T-helper 1 cell treated with Interleukin-12 subunit alpha and Interleukin-12 subunit beta and Interleukin-4 antibody, amounts not matched to agents 30 ng/mL and 1 ng/mL, for 36 hours (primary cell): ENCODE data around the gene MTM1. TPM values are rescaled to one million over a fixed set of nuclear protein-coding genes. Genes with fewer than 3 reads are reported as not detected.

Experiments used
- intact Hi-C: fragments of 100-400 bp; cut with micrococcal nuclease; formaldehyde crosslinking; loops from one replicate; pipeline ENCODE4 v1.15.1; 2024
- total RNA-seq: library from RNA; stranded (reverse); gene quantifications from 2 replicates; pipeline ENCODE4 v1.2.3, GENCODE V29; 2022

Gene MTM1
- 35.4 and 43.0 TPM in 2 replicates for total RNA-seq

DNA sequence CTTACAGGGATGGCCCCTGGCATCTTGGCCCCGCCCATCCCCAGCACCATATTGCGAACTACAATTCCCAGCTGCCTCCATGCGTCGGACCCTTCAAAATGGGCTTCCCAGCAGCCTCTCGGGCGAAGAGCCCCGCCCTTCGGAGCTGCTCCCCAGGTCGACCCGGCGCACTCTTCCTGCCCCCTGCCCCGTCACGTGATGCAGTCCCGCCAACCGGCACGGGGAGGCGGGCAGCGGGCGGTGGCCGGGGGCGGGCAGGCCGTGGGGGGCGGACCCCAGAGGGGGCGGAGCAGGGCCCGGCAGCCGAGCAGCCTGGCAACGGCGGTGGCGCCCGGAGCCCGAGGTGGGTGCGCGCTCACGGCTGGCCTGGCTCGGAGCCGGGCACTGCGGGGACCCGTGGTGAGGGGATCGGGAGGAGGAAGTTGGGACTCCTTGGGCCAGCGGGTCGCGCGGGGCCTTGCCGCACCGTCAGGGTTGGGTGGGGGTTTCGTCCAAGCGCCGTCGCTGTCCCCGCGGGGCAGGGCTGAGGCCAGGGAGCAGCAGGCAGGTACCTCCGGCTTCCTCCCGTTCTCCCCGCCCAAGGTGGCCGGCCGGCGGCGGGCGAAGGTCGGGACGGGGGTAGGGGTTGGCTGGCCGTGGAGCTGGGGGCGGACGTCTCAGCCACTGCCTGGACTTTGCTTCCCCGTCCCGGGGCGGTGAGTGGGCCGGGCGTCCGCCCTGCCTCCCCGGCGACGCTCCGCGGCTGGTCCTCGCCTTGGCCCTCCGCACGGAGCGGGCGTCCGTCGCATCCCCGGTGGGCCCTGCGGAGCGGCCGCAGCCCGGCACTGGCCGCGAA is at the start of gene MTM1:
Gene MTM1 (plus strand): TSS at position 302 of the 835 bp plus-strand sequence. CDS start 23,994 bp downstream, outside the sequence.
- intact Hi-C loops, result loop anchor here (1.0 to 2.0 kb wide), 5 partner anchors 22 to 630 kb away; partner anchors contain the start of genes EOLA2 and MAMLD1

DNA sequence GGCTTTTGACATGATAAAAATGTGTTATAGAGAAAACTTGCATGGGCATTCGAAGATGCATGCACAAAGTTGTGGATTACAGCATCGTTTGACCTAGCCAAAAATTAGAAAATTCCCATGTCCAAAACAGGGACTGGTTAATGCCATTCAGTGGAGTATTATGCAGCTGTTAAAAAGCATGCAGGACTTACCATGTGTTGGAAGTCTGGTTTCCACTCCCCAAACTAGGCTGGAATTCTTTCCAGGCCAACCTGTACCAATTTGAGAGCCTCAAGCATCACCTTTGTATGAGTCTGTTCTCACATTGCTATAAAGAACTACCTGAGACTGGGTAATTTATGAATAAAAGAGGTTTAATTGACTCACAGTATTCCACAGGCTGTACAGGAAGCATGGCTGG is 45.9 kb upstream of the MTM1 start:
- intact Hi-C loops, result no loop called here

DNA sequence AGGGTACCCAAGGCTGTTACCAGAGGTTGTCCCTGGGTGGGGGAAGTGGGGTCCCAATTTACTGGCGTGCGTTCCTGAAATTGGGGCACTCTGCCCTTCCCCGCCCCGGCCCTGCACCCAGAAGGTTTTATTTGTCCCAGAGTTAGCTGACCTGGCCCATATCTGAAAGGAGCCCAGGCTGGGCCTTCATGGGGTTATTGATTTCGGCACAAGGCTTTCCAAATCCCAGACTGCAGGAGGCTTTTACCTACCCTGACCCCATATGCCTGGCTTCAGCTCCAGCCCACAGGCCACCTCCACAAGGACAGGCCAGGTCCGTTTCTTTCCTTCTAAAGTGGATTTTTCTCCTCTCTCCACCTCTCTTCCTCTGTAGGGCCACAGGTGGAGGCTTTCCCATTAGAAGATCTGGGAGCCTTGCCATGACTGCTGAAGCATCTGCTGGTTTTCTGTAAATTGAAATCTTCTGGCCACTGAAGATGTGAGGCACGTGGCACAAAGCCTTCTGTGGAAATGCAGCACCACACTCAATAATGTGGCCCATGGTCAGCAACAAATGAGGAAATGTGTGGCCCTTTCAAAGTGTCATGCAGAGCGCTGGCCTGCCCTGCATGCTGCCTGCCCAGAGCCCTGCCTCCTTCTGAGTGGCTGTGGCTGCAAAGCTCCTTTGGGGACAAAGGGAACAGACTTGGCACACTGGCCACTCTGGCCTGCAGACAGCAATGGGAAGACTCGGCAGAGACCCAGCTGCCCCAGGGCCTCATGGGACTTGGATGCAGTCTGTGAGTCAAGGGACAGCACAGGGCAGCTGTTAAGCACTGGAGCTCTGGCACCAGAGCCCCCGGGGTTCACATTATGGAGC is 43.1 kb upstream of the MTM1 start:
- intact Hi-C loops, result no loop called here

DNA sequence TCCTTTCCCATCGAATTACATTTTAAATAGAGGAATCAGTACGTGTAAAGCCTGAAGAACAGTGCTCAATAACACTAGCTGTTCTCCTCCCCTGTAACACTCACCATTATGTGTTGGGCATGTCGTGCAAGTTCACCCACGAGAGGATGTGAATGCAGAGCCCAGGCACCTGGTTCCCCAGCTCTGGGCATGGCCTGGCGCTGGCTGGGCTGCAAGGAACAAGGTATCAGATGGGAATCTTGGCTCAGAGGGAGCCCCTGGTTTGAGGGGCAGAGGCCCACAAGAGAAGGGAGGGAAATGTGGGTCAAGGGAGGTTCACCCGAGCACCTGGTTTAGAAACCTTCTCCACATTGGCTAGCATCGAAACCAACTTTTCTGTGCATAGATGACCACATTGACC is 41.7 kb upstream of the MTM1 start:
- intact Hi-C loops, result no loop called here

DNA sequence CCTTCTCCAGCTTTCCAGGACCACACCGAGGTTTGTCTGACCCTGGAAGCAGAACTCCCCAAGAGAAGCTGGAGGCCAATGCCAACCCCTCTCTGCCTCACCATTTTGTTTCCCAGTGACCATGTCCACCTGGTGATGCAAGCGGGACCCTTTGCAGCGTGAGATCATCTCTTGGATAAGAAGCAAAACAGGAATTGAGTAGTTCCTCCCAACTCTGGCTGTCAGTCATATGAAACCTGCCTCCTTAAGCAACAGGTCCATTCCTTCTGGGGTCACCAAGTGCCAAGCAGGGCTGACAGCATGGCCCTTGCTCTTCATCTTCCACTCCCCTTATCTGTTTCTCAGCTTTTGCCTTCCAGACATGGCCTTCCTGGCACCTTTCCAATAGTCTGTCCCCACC is 41.3 kb upstream of the MTM1 start:
- intact Hi-C loops, result no loop called here

DNA sequence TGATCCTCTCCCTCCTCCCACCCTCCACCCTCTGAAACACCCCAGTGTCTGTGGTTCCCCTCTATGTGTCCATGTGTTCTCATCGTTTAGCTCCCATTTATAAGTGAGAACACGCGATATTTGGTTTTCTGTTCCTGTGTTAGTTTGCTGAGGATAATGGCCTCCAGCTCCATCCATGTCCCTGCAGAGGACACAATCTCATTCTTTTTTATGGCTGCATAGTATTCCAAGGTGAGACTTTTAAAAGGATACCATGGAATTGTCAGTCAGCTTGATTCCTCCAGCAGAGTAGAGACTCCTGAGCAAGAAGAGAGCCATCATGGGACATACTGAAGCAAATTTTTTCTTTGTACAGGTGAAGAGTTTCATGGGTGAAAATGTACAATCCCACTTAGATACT is 38.8 kb upstream of the MTM1 start:
- intact Hi-C loops, result no loop called here

DNA sequence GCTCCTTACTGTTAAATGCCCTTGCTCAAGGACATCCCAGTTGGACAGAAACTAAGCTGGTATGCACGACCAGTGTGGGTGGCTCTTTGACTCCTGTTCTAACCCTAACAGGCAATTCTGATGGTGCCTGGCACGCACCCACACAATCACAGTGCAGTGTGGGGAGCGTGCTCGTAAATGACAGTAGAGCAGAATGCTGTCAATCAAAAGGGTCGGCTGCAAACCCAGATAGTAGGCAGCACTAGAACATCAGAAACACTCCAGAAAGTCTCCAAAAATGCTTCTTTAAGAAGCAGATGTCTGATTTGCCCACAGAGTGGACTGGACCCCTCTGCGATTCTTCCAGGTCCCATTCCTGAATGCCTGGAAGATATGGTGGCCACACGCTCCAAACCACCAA is 37.6 kb upstream of the MTM1 start:
- intact Hi-C loops, result no loop called here

DNA sequence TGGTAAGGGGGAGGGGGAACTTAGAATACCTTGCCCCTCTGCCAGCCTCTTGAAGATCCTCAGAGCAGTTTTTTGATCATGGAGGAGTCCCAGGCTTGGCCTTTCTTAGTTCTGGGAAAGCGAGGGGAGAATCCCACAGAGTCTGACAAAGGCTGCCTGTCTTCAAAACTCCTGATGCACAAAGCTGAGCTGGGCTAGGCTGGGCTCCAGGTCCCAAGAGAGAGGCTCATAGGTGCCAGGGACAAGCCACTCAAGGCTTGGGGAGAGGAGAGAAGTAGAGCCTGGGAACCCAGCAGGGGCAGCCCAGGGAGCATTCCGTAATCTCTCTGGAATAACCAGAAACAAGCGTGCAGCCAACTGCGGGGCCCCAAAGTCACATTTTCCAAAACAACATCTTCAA is 37.0 kb upstream of the MTM1 start:
- intact Hi-C loops, result no loop called here

DNA sequence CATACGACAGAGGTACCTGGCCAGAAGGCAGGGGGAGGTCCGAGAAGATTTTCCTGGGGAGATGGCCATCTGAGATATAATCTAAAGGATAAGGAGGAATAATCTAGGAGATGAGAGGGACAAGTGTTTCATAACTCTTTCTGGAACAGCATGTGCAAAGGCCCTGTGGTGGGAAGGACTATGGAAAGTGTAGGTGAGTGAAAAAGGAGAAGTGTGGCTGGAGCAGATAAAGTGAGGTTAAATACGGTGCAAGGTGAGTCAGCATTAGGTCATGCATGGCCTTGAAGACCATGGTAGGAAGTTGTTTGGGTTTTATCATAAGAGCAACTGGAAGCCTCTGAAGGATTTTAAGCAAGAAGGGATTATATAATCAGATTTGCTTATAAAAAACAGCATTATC is 34.6 kb upstream of the MTM1 start:
- intact Hi-C loops, result no loop called here

DNA sequence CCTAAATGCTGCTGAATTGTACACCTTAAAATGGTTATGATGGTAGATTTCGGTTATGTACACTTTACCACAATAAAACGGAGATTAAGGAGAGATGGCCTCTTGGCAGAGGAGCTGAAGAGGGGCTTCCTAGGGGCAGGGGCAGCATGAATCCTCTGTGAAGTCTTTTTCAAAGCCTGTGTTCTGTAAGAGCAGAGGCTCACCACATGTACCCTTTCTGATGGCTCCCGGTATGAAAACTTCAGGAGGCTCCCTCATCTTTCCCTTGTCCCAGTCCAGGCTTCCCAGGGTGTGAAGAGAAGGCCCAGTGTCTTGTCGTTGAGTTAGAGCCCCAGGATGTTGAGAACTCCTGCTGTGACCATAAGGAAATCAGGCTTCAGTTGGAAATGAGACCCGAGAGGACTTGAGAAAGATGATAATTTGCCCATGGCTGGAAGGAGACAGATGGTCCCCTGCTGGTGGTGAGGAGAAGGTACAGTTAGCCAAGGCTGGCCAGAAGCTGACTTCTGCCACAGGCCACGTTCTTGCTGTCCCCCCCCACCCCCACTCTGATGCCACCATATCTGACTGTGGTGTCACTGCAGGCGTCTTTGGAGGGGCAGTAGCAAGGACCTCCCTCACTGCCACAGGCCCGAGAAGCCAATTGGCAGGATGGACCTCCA is 31.8 kb upstream of the MTM1 start:
- intact Hi-C loops, result no loop called here

DNA sequence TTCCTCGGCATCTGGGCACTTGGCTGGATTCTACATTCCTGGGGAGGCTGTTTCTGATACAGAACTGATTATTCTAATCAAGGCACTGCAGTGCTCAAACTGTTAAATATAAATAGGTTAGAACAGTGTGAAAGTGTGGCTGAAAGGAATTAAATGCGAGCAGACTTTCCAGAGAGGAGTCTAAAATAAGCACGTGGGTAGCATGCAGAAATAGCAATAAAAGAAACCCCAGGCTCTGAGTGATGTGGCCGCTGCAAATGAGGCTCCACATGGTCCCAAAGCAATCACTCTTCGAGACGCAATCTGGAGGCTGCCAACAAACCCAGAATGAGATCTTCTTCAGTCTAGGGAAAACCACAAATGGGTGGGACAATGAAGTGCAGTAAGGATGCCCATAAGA is 30.6 kb upstream of the MTM1 start:
- intact Hi-C loops, result no loop called here

DNA sequence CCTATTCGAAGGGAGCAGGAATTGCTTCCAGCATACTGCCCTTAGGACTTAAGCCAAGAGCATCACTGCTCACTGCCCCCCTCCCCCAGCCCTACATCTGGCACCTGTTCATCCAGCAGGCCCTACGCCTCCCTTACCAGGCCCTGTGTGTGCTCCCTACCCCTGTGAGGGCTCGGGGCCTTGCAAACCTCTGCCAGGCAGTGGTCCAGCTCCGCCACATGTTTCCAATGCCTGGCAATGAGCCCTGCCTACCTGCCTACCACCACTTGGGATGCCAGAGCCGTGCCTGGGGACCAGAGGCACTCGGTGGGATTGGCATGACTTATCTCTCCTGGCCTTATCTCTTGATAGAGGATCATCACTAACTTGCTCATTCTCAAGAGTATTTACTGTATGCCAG is 27.5 kb upstream of the MTM1 start:
- intact Hi-C loops, result loop anchor here (10.0 kb wide), 1 partner anchor 94 kb away; no protein-coding TSS in a partner anchor

DNA sequence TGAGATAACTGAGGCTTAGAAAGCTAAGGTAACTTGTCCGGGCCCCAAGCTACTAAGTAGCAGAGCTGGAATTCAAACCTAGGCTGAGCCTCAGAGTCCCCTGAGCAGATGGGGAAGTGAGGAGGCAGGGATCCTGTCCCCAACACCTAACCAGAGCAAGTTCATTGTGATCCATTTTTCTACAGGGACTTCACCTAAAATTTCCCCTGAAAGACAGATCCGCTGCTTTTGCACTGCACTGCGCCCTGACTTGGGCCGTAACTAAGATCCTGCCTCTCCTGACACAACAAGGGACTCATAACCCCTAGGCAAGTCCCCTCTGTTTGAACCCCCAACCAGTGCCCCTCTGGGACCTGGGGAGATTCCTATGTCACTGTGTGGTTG is 25.6 kb upstream of the MTM1 start:
- intact Hi-C loops, result loop anchor here (10.0 kb wide), 1 partner anchor 92 kb away; no protein-coding TSS in a partner anchor

DNA sequence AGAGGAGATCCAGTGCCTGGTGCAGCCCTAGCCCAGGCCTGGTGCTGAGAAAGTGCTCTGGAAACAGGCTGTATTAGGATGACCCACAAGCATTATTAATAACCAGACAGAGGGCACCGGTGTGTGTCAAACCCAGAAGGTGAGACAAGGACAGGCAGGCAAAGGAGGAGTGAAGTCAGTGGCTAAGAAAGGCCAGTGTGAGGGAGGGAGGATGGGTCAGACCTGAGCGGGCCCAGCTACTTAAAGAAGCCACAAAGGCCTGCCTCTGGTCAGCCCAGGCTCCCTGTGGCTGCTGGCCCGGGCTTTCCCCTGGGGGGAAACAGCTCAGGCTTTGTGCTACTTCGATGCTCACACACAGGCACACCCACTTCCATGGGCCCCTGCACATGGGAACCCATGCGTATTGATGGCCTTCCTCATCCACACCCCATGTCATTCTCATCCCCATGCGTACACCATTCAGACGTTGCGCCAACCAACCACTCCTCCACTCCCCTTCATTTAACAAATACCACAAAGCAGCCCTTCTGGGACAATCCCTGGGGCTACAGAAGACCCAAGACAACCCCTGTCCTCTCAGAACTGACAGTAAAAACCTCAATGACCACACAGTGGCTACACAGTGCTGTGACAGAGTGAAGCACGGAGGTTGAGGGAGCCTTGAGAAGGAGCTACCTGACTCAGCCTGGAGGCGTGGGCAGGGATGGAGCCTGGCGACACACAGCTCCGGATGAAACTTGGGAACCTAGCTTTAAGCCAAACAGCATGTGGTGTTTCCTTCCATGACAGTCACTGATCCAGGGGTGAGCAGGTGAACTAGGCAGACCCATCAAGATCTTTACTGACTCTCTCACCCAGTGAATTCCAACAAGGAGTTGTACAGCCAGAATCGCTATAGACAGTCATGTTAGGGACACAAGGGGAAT is 24.9 kb upstream of the MTM1 start:
- intact Hi-C loops, result loop anchor here (10.0 kb wide), 1 partner anchor 91 kb away; no protein-coding TSS in a partner anchor

DNA sequence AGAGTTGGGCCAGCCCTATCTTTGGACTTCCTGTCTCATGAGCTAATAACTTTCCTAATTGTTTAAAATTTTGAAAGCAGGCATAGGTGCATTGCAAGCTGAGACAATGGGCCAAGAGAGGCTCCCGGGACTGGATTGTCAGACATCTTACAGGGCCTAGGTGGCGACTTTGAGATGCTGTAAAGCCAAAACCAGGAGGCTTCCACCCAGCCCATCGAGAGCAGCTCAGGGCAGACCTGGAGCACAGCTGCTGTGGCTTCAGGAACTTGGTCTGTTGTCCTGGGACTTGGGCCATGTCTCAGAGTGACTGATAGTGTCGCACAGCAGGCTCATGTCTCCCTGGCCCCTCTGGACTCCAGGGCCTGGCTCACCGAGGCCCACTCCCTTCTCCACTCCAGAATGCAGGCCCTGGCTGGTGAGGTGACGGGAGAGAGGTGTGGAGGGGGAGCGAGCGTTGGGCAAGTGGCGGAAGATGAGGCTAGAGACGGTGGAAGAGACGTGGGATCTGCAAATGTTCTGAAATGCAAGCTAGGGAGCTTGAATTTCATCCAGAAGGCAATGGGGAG is 24.1 kb upstream of the MTM1 start:
- intact Hi-C loops, result loop anchor here (10.0 kb wide), 1 partner anchor 90 kb away; no protein-coding TSS in a partner anchor

DNA sequence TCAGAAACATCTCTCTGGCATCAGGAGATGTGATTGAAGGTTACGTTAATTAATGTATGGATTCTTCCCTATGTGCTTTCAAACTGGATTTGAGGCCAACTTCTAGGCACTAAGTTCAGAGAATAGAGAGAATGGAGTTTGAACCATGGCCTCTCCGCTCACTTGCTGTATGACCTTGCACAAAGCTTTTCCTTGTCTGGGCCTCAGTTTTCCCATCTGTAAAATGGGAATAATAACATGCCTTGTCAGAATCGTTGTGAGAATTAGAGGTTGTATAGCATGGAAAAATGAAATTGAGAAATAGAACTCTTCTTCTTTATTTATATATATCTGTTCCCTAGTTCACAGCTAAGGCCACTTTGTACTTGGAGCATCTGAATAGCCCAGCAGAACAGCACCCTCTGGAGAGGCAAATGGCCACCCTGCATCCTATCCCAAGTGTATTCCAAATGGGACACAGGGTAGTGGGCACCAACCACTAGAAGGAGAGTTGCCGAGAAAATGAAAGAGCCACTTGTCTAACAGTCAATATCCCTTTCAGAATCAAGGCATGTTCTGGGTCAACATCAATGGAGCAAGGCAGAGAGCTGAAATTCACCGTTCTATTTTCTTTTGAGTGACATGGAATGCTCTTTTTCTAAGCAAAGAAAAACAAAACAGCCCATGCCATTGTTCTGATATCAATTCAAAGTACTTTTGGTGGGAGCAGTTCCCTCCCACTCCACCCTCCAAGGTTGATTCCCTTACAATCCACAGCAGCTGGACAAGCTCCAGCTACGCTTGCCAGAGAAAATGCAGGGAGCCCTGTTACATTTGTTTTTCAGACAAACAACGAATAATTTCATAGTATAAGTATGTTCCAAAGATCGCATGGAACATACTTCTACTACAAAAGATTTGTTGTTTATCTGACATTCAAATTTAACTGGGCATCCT is 23.3 kb upstream of the MTM1 start:
- intact Hi-C loops, result loop anchor here (5.0 to 10.0 kb wide), 2 partner anchors 90 to 343 kb away; no protein-coding TSS in a partner anchor

DNA sequence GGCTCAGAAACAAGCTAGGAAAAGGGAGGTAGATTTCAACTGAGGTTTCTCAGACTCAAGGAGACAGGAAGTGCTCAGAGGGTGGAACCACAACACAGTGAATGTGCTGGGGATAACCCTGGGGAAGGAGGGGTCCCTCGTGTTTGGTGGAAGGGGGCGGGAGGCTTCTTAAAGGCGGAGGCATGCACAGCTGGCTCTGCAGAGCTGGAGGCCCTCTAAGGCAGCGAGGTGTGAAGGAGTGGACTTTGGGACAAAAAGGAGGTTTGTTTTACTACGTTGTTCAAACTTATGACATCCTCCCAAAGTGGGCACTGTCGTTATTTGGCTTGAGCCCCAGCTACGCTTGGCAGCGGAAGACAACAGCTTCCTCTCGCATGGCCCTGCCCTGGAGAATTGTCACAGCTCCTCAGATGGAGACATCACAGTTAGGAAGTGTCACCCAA is 21.7 kb upstream of the MTM1 start:
- intact Hi-C loops, result loop anchor here (1.0 to 10.0 kb wide), 3 partner anchors 22 to 344 kb away; partner anchors contain the start of gene MTM1

DNA sequence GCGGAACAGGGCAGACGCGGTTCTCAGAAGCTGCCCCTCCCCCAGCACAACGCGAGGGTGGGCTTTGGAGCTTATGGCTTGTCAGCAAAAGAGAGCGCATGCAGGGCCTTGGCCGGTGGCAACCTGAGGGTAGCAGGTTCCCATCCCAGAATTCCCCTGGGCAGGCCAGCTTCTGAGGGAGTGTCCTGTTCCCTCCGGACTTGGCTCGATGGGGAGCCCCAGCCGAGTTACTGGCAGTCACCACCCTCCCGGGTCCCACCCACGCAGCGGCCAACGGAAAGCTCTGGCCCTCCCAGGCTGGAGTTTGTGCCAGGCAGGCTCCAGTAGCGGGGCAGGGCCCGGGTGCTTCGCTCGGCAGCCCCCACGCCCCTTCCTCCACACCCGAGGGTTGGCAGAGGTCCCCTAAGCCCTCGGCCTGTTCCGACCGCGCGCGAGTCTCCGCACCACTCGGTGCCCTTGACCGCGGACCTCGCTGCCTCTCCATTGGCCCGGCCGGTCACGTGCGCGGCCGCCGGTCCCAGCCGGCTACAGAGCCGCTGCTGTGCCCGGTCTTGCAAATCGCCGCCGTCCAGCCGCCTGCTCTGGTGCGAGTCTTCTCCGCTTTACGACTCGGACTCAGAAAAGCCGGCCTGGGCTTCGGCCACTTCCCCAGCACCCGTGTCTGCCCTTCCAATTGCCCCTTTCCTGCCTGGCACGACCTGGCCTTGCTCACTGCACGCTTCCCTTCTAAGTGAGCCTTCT is 20.9 kb upstream of the MTM1 start:
- intact Hi-C loops, result loop anchor here (5.0 to 10.0 kb wide), 2 partner anchors 87 to 345 kb away; no protein-coding TSS in a partner anchor
